ES-I3 (cell line): ENCODE data around the gene LRRC57.
A peak's percentile ranks its signal among the peaks of the same experiment; 100 is the strongest.

Experiments used
- H3K36me3 ChIP-seq: 2 replicates; pipeline ENCODE4 v1.6.1; 2013; ENCODE audit warnings: mild to moderate bottlenecking, low read length, control low read depth, moderate library complexity; ENCODE audit not compliant: insufficient read depth
- H3K4me1 ChIP-seq: 2 replicates; pipeline ENCODE4 v1.6.1; 2013; ENCODE audit warnings: mild to moderate bottlenecking, control low read depth, low read length; ENCODE audit not compliant: insufficient read depth
- H3K9ac ChIP-seq: 2 replicates; pipeline ENCODE4 v1.6.1; 2013; ENCODE audit warnings: low read depth, mild to moderate bottlenecking, low read length, moderate library complexity
- H3K9me3 ChIP-seq: 2 replicates; pipeline ENCODE4 v1.6.1; 2013; ENCODE audit warnings: mild to moderate bottlenecking, low read length, moderate library complexity; ENCODE audit not compliant: control insufficient read depth, insufficient read depth

LRRC57 gene

GRCh38 chr15:42548249-42549031 is at the start of gene LRRC57, which contains the start of gene HAUS2:
Gene LRRC57 (minus strand): TSS chr15:42548793. CDS start chr15:42548434, 359 bp downstream.
Gene HAUS2 (plus strand): TSS chr15:42548838. CDS start chr15:42548873, 35 bp downstream.
- Histone ChIP-seq H3K9ac (peak within 1 kb of the TSS; percentile 94), H3K36me3 (peaks cover 4% of the 10 kb centered on the region; the same call in 1 of the 2 replicates), H3K9me3 (no peaks in the 10 kb centered on the region), H3K4me1 (no peaks in the 10 kb centered on the region)

GRCh38 chr15:42595626-42596240 is 47.1 kb upstream of the LRRC57 start:
- peaks cover 3% of the 10 kb centered on the region for H3K4me1 ChIP-seq
- no peaks in the 10 kb centered on the region; the same call in 1 of the 2 replicates for H3K9me3 ChIP-seq
- H3K36me3 ChIP-seq: peaks cover 5% of the 10 kb centered on the region; the same call in 1 of the 2 replicates
- H3K9ac ChIP-seq: no peak overlapping the region

- H3K36me3 ChIP-seq: no peaks in the 10 kb centered on the region; the same call in 1 of the 2 replicates
- peaks cover 3% of the 10 kb centered on the region for H3K4me1 ChIP-seq
- H3K9me3 ChIP-seq: no peaks in the 10 kb centered on the region
- no peak overlapping the region for H3K9ac ChIP-seq
These were observed 45.5 kb upstream of the LRRC57 start for GRCh38 chr15:42594095-42594494.

- Histone ChIP-seq H3K9ac (no peak overlapping the region), H3K36me3 (no peaks in the 10 kb centered on the region; the same call in 1 of the 2 replicates), H3K9me3 (no peaks in the 10 kb centered on the region), H3K4me1 (peaks cover 3% of the 10 kb centered on the region)
These were observed 44.5 kb upstream of the LRRC57 start for GRCh38 chr15:42593143-42593542.

GRCh38 chr15:42592716-42593115 is 44.1 kb upstream of the LRRC57 start:
- Histone ChIP-seq H3K4me1 (peaks cover 3% of the 10 kb centered on the region), H3K9ac (no peak overlapping the region), H3K9me3 (no peaks in the 10 kb centered on the region), H3K36me3 (no peaks in the 10 kb centered on the region; the same call in 1 of the 2 replicates)

GRCh38 chr15:42591238-42591934 is 42.8 kb upstream of the LRRC57 start:
- Histone ChIP-seq H3K9me3 (no peaks in the 10 kb centered on the region), H3K36me3 (no peaks in the 10 kb centered on the region; the same call in 1 of the 2 replicates), H3K9ac (no peak overlapping the region), H3K4me1 (peaks cover 3% of the 10 kb centered on the region)

- Histone ChIP-seq H3K4me1 (peaks cover 3% of the 10 kb centered on the region), H3K9me3 (no peaks in the 10 kb centered on the region), H3K9ac (no peak overlapping the region), H3K36me3 (no peaks in the 10 kb centered on the region; the same call in 1 of the 2 replicates)
These were observed 42.1 kb upstream of the LRRC57 start for GRCh38 chr15:42590619-42591237.

- Histone ChIP-seq H3K36me3 (no peaks in the 10 kb centered on the region), H3K9me3 (no peaks in the 10 kb centered on the region), H3K9ac (no peak overlapping the region), H3K4me1 (peaks cover 25% of the 10 kb centered on the region)
These were observed 35.6 kb upstream of the LRRC57 start for GRCh38 chr15:42584031-42584765.

GRCh38 chr15:42582569-42583375 is 34.2 kb upstream of the LRRC57 start:
- H3K9ac ChIP-seq: no peak overlapping the region
- H3K4me1 ChIP-seq: peaks cover 25% of the 10 kb centered on the region
- no peaks in the 10 kb centered on the region for H3K36me3 ChIP-seq
- H3K9me3 ChIP-seq: no peaks in the 10 kb centered on the region

GRCh38 chr15:42581272-42581730 is 32.7 kb upstream of the LRRC57 start:
- peak overlapping the region; percentile 49; the same call in 1 of the 2 replicates for H3K9ac ChIP-seq
- H3K9me3 ChIP-seq: no peaks in the 10 kb centered on the region
- no peaks in the 10 kb centered on the region for H3K36me3 ChIP-seq
- peaks cover 25% of the 10 kb centered on the region for H3K4me1 ChIP-seq

GRCh38 chr15:42578984-42579537 is 30.5 kb upstream of the LRRC57 start:
- Histone ChIP-seq H3K9ac (no peak overlapping the region), H3K4me1 (peaks cover 18% of the 10 kb centered on the region), H3K9me3 (no peaks in the 10 kb centered on the region), H3K36me3 (no peaks in the 10 kb centered on the region)

GRCh38 chr15:42577514-42578031 is 29.0 kb upstream of the LRRC57 start:
- Histone ChIP-seq H3K4me1 (peaks cover 5% of the 10 kb centered on the region), H3K9ac (no peak overlapping the region), H3K9me3 (no peaks in the 10 kb centered on the region), H3K36me3 (no peaks in the 10 kb centered on the region)
